WTC11 (cell line): ENCODE measurements around the gene HBZ. TPM values are rescaled to one million over a fixed set of nuclear protein-coding genes. Genes with fewer than 3 reads are reported as not detected.
"Not testable (repeated sequence)": the region's sequence is repeated elsewhere in the genome, so short reads cannot be mapped to it uniquely, and the experiment has no call there.

Source experiments
- ATAC-seq: fragments of 200-7000 bp; cut with Tn5 transposase; 2 replicates; pipeline ENCODE4 v1.10.0; 2021; ENCODE audit warnings: mild to moderate bottlenecking, moderate library complexity
- CTCF ChIA-PET: fragments of 300-600 bp; sonication (Branson Sonifier 250); formaldehyde crosslinking; loops from one replicate; lab custom pipeline; 2021; ENCODE audit warnings: antibody characterized with exemption; lab: Charles Lee
- POLR2A ChIA-PET: fragments of 350-600 bp; sonication (Branson Sonifier 250); formaldehyde crosslinking; loops from one replicate; lab custom pipeline; 2021; ENCODE audit warnings: antibody characterized with exemption; lab: Charles Lee
- DNase-seq: peaks from one replicate; pipeline ENCODE4 v3.0.0; 2021; ENCODE audit warnings: low spot score
- H3K27ac Mint-ChIP-seq: 2 replicates; pipeline ENCODE4 v1.8.0; 2021; ENCODE audit warnings: mixed read lengths
- H3K27me3 Mint-ChIP-seq: 2 replicates; pipeline ENCODE4 v1.8.0; 2021; ENCODE audit warnings: low read depth, mild to moderate bottlenecking, moderate library complexity, mixed read lengths
- H3K36me3 Mint-ChIP-seq: 2 replicates; pipeline ENCODE4 v1.8.0; 2021; ENCODE audit warnings: mixed read lengths
- H3K4me1 Mint-ChIP-seq: 2 replicates; pipeline ENCODE4 v1.8.0; 2022; ENCODE audit warnings: mixed read lengths
- H3K4me3 Mint-ChIP-seq: 2 replicates; pipeline ENCODE4 v1.8.0; 2021; ENCODE audit warnings: mild to moderate bottlenecking, moderate library complexity, mixed read lengths
- H3K9me3 Mint-ChIP-seq: 2 replicates; pipeline ENCODE4 v1.8.0; 2021; ENCODE audit warnings: mixed read lengths
- FOXK1 ChIP-seq: sonication (generic); formaldehyde crosslinking; IDR thresholded peaks from 2 replicates; pipeline ENCODE4 v1.8.0; 2022; ENCODE audit warnings: mild to moderate bottlenecking, moderate library complexity, missing genetic modification reagents
- IRF2 ChIP-seq: sonication (generic); formaldehyde crosslinking; IDR thresholded peaks from 2 replicates; pipeline ENCODE4 v1.8.0; 2022; ENCODE audit warnings: low read depth, missing genetic modification reagents, borderline replicate concordance
- NFE2L1 ChIP-seq: sonication (generic); formaldehyde crosslinking; IDR thresholded peaks from 2 replicates; pipeline ENCODE4 v1.8.1; 2023; ENCODE audit warnings: missing genetic modification reagents
- NFYB ChIP-seq: sonication (generic); formaldehyde crosslinking; conservative IDR thresholded peaks from 2 replicates; pipeline ENCODE4 v1.8.0; 2022; ENCODE audit warnings: low read depth, missing genetic modification reagents
- ZNF416 ChIP-seq: fragments of 250-450 bp; sonication (Bioruptor Pico); IDR thresholded peaks from 2 replicates; pipeline ENCODE4 v1.9.0; 2021; ENCODE audit warnings: mild to moderate bottlenecking, inconsistent platforms
- total RNA-seq: library from RNA; stranded (reverse); gene quantifications from 3 replicates; pipeline ENCODE4 v1.2.3, GENCODE V29; 2021
- TF ChIP-seq, protein P1 (sequence below): sonication (generic); formaldehyde crosslinking; IDR thresholded peaks from 2 replicates; pipeline ENCODE4 v1.8.1; 2022; ENCODE audit warnings: mild to moderate bottlenecking, moderate library complexity, missing genetic modification reagents
- TF ChIP-seq, protein P2 (sequence below): fragments of 250-450 bp; sonication (Bioruptor Pico); conservative IDR thresholded peaks from 2 replicates; pipeline ENCODE4 v1.9.0; 2021; ENCODE audit warnings: mild to moderate bottlenecking
- TF ChIP-seq, protein P3 (sequence below): sonication (generic); formaldehyde crosslinking; IDR thresholded peaks from 2 replicates; pipeline ENCODE4 v1.8.1; 2022; ENCODE audit warnings: missing genetic modification reagents, borderline replicate concordance
- TF ChIP-seq, protein P4 (sequence below): sonication (generic); formaldehyde crosslinking; IDR thresholded peaks from 2 replicates; pipeline ENCODE4 v1.8.1; 2022; ENCODE audit warnings: low read depth, mild to moderate bottlenecking, moderate library complexity, missing genetic modification reagents, borderline replicate concordance
- TF ChIP-seq, protein P5 (sequence below): fragments of 250-450 bp; sonication (Bioruptor Pico); IDR thresholded peaks from 2 replicates; pipeline ENCODE4 v1.9.0; 2021; ENCODE audit warnings: moderate library complexity, mild to moderate bottlenecking, inconsistent platforms, borderline replicate concordance
- TF ChIP-seq, protein P6 (sequence below): sonication (generic); formaldehyde crosslinking; IDR thresholded peaks from 2 replicates; pipeline ENCODE4 v1.8.0; 2022; ENCODE audit warnings: mild to moderate bottlenecking, missing genetic modification reagents
- TF ChIP-seq, protein P7 (sequence below): fragments of 250-450 bp; sonication (Bioruptor Pico); IDR thresholded peaks from 2 replicates; pipeline ENCODE4 v1.8.0; 2021; ENCODE audit warnings: mild to moderate bottlenecking

Gene HBZ
- total RNA-seq, 1 experiment from 2014 or later = 0.52 TPM

DNA sequence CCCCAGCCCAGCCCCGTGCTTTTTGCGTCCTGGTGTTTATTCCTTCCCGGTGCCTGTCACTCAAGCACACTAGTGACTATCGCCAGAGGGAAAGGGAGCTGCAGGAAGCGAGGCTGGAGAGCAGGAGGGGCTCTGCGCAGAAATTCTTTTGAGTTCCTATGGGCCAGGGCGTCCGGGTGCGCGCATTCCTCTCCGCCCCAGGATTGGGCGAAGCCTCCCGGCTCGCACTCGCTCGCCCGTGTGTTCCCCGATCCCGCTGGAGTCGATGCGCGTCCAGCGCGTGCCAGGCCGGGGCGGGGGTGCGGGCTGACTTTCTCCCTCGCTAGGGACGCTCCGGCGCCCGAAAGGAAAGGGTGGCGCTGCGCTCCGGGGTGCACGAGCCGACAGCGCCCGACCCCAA is 23.6 kb downstream of the HBZ start:
- H3K27ac Mint-ChIP-seq, POLR2A ChIA-PET, H3K9me3 Mint-ChIP-seq, DNase-seq, H3K36me3 Mint-ChIP-seq: not testable (repeated sequence)
- CTCF ChIA-PET = interaction anchor here (1.2 to 1.4 kb wide), 2 partner anchors 69 to 79 kb away, joined by 3 to 4 read pairs; no protein-coding TSS in a partner anchor
- Mint-ChIP-seq H3K27me3 (peaks cover 83% of the 10 kb centered on the region), H3K4me3 (peak overlapping the region; percentile 52), H3K4me1 (peaks cover 16% of the 10 kb centered on the region)
- peak; percentile 27 for ATAC-seq

DNA sequence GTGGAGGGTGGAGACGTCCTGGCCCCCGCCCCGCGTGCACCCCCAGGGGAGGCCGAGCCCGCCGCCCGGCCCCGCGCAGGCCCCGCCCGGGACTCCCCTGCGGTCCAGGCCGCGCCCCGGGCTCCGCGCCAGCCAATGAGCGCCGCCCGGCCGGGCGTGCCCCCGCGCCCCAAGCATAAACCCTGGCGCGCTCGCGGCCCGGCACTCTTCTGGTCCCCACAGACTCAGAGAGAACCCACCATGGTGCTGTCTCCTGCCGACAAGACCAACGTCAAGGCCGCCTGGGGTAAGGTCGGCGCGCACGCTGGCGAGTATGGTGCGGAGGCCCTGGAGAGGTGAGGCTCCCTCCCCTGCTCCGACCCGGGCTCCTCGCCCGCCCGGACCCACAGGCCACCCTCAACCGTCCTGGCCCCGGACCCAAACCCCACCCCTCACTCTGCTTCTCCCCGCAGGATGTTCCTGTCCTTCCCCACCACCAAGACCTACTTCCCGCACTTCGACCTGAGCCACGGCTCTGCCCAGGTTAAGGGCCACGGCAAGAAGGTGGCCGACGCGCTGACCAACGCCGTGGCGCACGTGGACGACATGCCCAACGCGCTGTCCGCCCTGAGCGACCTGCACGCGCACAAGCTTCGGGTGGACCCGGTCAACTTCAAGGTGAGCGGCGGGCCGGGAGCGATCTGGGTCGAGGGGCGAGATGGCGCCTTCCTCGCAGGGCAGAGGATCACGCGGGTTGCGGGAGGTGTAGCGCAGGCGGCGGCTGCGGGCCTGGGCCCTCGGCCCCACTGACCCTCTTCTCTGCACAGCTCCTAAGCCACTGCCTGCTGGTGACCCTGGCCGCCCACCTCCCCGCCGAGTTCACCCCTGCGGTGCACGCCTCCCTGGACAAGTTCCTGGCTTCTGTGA is 24.3 kb downstream of the HBZ start, which contains the start of gene HBA1:
HBA1 (plus strand) TSS at position 204 of the 906 bp plus-strand sequence; CDS start at position 241, 37 bp downstream.
- H3K27ac Mint-ChIP-seq, DNase-seq, POLR2A ChIA-PET, H3K9me3 Mint-ChIP-seq, H3K36me3 Mint-ChIP-seq: not testable (repeated sequence)
- peaks cover 77% of the 10 kb centered on the region for H3K27me3 Mint-ChIP-seq
- peaks cover 15% of the 10 kb centered on the region for H3K4me1 Mint-ChIP-seq
- CTCF ChIA-PET = interaction anchor here (0.9 to 1.8 kb wide), 4 partner anchors 59 to 111 kb away, joined by 3 to 6 read pairs (median 3); no protein-coding TSS in a partner anchor
- ATAC-seq = peak; percentile 15
- peak within 1 kb of the TSS; percentile 52 for H3K4me3 Mint-ChIP-seq

DNA sequence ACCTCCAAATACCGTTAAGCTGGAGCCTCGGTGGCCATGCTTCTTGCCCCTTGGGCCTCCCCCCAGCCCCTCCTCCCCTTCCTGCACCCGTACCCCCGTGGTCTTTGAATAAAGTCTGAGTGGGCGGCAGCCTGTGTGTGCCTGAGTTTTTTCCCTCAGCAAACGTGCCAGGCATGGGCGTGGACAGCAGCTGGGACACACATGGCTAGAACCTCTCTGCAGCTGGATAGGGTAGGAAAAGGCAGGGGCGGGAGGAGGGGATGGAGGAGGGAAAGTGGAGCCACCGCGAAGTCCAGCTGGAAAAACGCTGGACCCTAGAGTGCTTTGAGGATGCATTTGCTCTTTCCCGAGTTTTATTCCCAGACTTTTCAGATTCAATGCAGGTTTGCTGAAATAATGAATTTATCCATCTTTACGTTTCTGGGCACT is 25.0 kb downstream of the HBZ start:
- no peaks in the 10 kb centered on the region for H3K9me3 Mint-ChIP-seq
- H3K27me3 Mint-ChIP-seq = peaks cover 73% of the 10 kb centered on the region
- CTCF ChIA-PET = interaction anchor here (0.9 to 1.8 kb wide), 4 partner anchors 60 to 112 kb away, joined by 3 to 6 read pairs (median 3); no protein-coding TSS in a partner anchor
- ATAC-seq = no peak
- no peaks in the 10 kb centered on the region for H3K36me3 Mint-ChIP-seq
- TF ChIP-seq IRF2 (CRISPR knock-in tag) = no peak
- TF ChIP-seq, protein P1, sequence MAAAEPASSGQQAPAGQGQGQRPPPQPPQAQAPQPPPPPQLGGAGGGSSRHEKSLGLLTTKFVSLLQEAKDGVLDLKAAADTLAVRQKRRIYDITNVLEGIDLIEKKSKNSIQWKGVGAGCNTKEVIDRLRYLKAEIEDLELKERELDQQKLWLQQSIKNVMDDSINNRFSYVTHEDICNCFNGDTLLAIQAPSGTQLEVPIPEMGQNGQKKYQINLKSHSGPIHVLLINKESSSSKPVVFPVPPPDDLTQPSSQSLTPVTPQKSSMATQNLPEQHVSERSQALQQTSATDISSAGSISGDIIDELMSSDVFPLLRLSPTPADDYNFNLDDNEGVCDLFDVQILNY (CRISPR knock-in tag) = no peak
- TF ChIP-seq, protein P2, sequence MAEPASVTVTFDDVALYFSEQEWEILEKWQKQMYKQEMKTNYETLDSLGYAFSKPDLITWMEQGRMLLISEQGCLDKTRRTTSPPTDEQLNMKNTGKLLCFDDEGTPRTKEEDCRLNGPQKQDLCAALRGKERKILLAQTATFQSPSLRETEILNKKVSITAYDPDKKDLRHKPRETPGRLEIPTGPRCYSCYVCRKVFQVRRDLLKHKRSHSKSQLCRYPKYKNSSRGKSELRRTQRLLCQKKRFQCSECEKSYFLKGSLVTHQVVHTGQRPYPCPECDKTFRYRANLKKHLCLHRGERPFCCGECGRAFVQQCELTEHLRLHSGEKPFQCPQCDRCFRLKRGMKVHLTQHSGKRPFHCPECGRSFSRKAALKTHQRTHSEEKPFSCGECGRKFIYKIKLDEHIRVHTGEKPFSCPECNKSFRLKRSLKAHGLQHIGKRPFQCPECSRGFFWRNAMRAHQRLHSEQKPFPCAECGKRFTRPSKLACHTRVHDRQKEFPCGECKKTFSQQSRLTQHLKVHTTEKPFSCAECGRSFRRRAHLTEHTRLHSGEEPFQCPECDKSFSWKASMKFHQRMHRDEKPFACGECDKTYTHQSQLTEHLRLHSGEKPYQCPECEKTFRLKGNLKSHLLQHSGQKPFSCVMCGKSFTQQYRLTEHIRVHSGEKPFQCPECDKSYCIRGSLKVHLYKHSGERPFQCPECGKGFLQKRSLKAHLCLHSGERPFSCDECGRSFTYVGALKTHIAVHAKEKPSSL (CRISPR knock-in tag) = no peak
- TF ChIP-seq, protein P3, sequence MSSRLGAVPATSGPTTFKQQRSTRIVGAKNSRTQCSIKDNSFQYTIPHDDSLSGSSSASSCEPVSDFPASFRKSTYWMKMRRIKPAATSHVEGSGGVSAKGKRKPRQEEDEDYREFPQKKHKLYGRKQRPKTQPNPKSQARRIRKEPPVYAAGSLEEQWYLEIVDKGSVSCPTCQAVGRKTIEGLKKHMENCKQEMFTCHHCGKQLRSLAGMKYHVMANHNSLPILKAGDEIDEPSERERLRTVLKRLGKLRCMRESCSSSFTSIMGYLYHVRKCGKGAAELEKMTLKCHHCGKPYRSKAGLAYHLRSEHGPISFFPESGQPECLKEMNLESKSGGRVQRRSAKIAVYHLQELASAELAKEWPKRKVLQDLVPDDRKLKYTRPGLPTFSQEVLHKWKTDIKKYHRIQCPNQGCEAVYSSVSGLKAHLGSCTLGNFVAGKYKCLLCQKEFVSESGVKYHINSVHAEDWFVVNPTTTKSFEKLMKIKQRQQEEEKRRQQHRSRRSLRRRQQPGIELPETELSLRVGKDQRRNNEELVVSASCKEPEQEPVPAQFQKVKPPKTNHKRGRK = no peak
- TF ChIP-seq NFE2L1 = no peak
- TF ChIP-seq, protein P4, sequence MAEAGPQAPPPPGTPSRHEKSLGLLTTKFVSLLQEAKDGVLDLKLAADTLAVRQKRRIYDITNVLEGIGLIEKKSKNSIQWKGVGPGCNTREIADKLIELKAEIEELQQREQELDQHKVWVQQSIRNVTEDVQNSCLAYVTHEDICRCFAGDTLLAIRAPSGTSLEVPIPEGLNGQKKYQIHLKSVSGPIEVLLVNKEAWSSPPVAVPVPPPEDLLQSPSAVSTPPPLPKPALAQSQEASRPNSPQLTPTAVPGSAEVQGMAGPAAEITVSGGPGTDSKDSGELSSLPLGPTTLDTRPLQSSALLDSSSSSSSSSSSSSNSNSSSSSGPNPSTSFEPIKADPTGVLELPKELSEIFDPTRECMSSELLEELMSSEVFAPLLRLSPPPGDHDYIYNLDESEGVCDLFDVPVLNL (CRISPR knock-in tag) = no peak
- no peak for TF ChIP-seq NFYB (CRISPR knock-in tag)
- no peak for TF ChIP-seq FOXK1 (CRISPR knock-in tag)
- TF ChIP-seq, protein P5, sequence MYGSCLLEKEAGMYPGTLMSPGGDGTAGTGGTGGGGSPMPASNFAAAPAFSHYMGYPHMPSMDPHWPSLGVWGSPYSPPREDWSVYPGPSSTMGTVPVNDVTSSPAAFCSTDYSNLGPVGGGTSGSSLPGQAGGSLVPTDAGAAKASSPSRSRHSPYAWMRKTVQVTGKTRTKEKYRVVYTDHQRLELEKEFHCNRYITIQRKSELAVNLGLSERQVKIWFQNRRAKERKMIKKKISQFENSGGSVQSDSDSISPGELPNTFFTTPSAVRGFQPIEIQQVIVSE (CRISPR knock-in tag) = no peak
- TF ChIP-seq, protein P6, sequence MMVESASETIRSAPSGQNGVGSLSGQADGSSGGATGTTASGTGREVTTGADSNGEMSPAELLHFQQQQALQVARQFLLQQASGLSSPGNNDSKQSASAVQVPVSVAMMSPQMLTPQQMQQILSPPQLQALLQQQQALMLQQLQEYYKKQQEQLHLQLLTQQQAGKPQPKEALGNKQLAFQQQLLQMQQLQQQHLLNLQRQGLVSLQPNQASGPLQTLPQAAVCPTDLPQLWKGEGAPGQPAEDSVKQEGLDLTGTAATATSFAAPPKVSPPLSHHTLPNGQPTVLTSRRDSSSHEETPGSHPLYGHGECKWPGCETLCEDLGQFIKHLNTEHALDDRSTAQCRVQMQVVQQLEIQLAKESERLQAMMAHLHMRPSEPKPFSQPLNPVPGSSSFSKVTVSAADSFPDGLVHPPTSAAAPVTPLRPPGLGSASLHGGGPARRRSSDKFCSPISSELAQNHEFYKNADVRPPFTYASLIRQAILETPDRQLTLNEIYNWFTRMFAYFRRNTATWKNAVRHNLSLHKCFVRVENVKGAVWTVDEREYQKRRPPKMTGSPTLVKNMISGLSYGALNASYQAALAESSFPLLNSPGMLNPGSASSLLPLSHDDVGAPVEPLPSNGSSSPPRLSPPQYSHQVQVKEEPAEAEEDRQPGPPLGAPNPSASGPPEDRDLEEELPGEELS (CRISPR knock-in tag) = no peak
- TF ChIP-seq, protein P7, sequence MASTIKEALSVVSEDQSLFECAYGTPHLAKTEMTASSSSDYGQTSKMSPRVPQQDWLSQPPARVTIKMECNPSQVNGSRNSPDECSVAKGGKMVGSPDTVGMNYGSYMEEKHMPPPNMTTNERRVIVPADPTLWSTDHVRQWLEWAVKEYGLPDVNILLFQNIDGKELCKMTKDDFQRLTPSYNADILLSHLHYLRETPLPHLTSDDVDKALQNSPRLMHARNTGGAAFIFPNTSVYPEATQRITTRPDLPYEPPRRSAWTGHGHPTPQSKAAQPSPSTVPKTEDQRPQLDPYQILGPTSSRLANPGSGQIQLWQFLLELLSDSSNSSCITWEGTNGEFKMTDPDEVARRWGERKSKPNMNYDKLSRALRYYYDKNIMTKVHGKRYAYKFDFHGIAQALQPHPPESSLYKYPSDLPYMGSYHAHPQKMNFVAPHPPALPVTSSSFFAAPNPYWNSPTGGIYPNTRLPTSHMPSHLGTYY = no peak
- no peak for TF ChIP-seq ZNF416 (CRISPR knock-in tag)
- H3K4me3 Mint-ChIP-seq = peak overlapping the region; percentile 28
- H3K4me1 Mint-ChIP-seq = peaks cover 13% of the 10 kb centered on the region
- H3K27ac Mint-ChIP-seq = no peak overlapping the region
- no peak for DNase-seq
- POLR2A ChIA-PET = no interaction called here
